ENCODE measurements around the gene FLAD1.

Gene FLAD1

GRCh38 chr1:154982897-154983648 lies at the start of gene FLAD1:
TSS of gene FLAD1 (plus strand) at chr1:154983344. CDS start at chr1:154983695, 351 bp downstream.
- peak; percentile 100 for DNase-seq (ENCODE audit: low read depth)
- TF ChIP-seq, protein P1, sequence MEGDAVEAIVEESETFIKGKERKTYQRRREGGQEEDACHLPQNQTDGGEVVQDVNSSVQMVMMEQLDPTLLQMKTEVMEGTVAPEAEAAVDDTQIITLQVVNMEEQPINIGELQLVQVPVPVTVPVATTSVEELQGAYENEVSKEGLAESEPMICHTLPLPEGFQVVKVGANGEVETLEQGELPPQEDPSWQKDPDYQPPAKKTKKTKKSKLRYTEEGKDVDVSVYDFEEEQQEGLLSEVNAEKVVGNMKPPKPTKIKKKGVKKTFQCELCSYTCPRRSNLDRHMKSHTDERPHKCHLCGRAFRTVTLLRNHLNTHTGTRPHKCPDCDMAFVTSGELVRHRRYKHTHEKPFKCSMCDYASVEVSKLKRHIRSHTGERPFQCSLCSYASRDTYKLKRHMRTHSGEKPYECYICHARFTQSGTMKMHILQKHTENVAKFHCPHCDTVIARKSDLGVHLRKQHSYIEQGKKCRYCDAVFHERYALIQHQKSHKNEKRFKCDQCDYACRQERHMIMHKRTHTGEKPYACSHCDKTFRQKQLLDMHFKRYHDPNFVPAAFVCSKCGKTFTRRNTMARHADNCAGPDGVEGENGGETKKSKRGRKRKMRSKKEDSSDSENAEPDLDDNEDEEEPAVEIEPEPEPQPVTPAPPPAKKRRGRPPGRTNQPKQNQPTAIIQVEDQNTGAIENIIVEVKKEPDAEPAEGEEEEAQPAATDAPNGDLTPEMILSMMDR (IDR thresholded peaks at IDR 0.05; ENCODE audit: low read depth, low read length, missing control alignments) = no peak
- H3K4me3 ChIP-seq (ENCODE audit: low read depth, low read length) = peak within 1 kb of the TSS; percentile 85

GRCh38 chr1:154934358-154934948 lies 48.7 kb upstream of the FLAD1 start:
- no peak overlapping the region for H3K4me3 ChIP-seq (ENCODE audit: low read depth, low read length)
- TF ChIP-seq, protein P1 (IDR thresholded peaks at IDR 0.05; ENCODE audit: low read depth, low read length, missing control alignments) = no peak
- no peak for DNase-seq (ENCODE audit: low read depth)

DNA sequence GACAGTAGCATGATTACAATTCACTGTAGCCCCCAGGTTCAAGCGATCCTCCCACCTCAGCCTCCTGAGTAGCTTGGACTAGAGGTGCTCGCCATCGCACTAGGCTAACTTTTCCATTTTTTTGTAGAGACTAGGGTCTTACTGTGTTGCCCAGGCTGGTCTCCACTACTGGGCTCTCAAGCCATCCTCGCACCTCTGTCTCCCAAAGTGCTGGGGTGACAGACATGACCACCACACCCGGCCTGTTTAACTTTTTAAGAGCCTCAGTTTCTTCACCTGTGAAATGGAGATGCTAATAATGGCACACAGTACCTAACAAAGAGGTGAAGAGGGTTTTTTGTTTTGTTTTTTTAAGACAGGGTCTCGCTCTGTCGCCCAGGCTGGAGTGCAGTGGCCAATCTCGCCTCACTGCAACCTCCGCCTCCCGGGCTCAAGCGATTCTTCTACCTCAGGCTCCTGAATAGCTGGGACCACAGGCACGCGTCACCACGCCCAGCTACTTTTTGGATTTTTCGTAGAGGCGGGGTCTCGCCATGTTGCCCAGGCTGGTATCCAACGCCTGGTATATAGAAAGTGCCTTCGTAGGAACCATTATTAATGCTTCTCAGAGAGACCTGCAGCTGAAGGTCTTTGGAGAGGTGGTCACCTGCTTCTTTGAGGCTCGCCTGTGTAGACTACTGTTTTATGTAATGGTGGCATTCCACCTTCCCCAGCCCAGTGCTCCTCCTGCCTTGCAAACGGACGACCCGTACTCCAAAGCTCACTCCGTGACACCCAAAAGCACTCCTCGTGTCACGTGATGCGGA lies 47.2 kb upstream of the FLAD1 start:
- DNase-seq (ENCODE audit: low read depth) = no peak
- TF ChIP-seq, protein P1 (IDR thresholded peaks at IDR 0.05; ENCODE audit: low read depth, low read length, missing control alignments) = no peak
- peak overlapping the region; percentile 81 for H3K4me3 ChIP-seq (ENCODE audit: low read depth, low read length)

- peak; percentile 94 for DNase-seq (ENCODE audit: low read depth)
- TF ChIP-seq, protein P1 (IDR thresholded peaks at IDR 0.05; ENCODE audit: low read depth, low read length, missing control alignments) = peak; percentile 29
- peak within 1 kb of the TSS; percentile 81 for H3K4me3 ChIP-seq (ENCODE audit: low read depth, low read length)
Observed at GRCh38 chr1:154936555-154937084, 46.5 kb upstream of the FLAD1 start, which contains the start of gene PMVK. TSS of gene PMVK (minus strand) at chr1:154936719. CDS start at chr1:154936685, 34 bp downstream.

DNA sequence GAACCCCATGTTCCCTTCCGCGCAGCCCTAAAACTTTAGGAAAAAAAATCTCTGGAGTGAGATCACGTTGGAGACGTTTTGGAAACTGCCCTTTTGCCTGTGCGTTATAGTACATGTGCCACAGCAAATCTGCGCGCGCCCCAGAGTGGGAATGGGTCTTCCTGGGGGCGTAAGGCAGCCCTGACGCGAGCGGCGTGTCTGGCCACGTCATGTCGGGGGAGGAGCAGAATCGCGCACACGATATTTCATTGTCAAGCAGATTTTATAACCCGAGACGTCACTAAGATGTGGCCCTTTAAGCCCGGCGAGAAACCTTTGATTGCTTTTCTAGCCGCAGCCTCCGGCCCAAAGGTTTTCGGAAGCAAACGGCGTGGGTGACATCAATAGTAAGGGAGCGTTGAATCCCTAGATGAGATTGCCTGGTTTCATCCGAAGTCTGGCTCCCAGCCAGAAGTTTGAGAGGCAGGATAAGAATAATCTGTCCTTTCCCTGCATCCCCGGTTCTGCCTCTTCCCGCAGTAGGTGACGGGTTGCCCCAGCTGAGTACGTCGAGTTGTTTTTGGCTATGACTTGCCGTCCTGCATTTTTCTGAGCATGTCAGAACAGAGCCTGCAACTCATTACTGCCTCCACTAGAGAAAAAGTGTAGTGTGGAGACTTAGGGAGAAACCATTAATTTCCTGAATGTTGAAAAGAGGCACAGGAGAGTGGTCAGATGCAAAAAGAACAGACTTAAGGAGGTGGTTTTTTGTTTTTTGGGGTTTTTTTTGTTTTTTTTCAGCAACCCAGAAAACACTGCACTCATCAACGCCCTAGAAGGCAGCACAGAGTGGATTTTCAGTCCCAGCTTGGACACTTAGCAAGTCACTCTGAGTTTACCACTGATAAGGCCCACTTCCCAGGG lies 45.8 kb upstream of the FLAD1 start:
- peak overlapping the region; percentile 81 for H3K4me3 ChIP-seq (ENCODE audit: low read depth, low read length)
- peak; percentile 88 for DNase-seq (ENCODE audit: low read depth)
- TF ChIP-seq, protein P1 (IDR thresholded peaks at IDR 0.05; ENCODE audit: low read depth, low read length, missing control alignments) = peak; percentile 28

DNA sequence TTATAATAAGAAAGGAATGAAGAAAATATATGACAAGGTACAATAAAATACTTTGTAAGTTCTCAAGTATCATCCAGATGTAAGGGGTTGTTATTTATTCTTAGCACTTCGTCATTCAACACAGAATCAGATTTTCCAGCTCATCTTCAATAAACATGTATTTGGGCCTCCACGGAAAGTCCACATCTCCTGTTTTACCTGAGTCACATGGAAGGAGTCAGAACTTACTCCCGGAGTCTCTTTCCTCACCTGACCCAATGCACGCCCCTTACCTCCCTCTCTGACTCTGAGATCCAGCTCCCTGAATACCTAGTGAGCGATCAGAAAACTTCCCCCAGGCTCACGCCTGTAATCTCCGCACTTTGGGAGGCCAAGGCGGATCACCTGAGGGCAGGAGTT lies 45.2 kb upstream of the FLAD1 start:
- no peak for DNase-seq (ENCODE audit: low read depth)
- TF ChIP-seq, protein P1 (IDR thresholded peaks at IDR 0.05; ENCODE audit: low read depth, low read length, missing control alignments) = no peak
- peak overlapping the region; percentile 81 for H3K4me3 ChIP-seq (ENCODE audit: low read depth, low read length)
